Activated B cell treated with CpG ODN at 0.5 μM for 24 hours (primary cell): ENCODE measurements around the gene CPAMD8. TPM values are rescaled to one million over a fixed set of nuclear protein-coding genes. Genes with fewer than 3 reads are reported as not detected.
A peak's percentile ranks its signal among the peaks of the same experiment; 100 is the strongest.
"Not testable (repeated sequence)": the region's sequence is repeated elsewhere in the genome, so short reads cannot be mapped to it uniquely, and the experiment has no call there.

ENCODE experiments used
- ATAC-seq: fragments of 200-7000 bp; cut with Tn5 transposase; one replicate; pipeline ENCODE4 v1.10.0; 2021; ENCODE audit warnings: low read depth, mild to moderate bottlenecking, moderate library complexity
- CTCF ChIA-PET: fragments of 350-600 bp; sonication (Branson Sonifier 250); formaldehyde crosslinking; loops from one replicate; lab custom pipeline; 2021; ENCODE audit warnings: antibody characterized with exemption; lab: Charles Lee
- POLR2A ChIA-PET: fragments of 350-600 bp; sonication (Branson Sonifier 250); formaldehyde crosslinking; loops from one replicate; lab custom pipeline; 2021; ENCODE audit warnings: antibody characterized with exemption; lab: Charles Lee
- DNase-seq: peaks from one replicate; pipeline ENCODE4 v3.0.0; 2022
- H3K27ac Mint-ChIP-seq: one replicate; pipeline ENCODE4 v1.8.0; 2020; ENCODE audit warnings: mixed read lengths
- H3K27me3 Mint-ChIP-seq: one replicate; pipeline ENCODE4 v1.8.0; 2021; ENCODE audit warnings: mixed read lengths
- H3K36me3 Mint-ChIP-seq: one replicate; pipeline ENCODE4 v1.8.0; 2021; ENCODE audit warnings: low read depth, mixed read lengths
- H3K4me1 Mint-ChIP-seq: one replicate; pipeline ENCODE4 v1.8.0; 2021; ENCODE audit warnings: mixed read lengths
- H3K4me3 Mint-ChIP-seq: one replicate; pipeline ENCODE4 v1.8.0; 2020; ENCODE audit warnings: mild to moderate bottlenecking, mixed read lengths
- H3K9me3 Mint-ChIP-seq: one replicate; pipeline ENCODE4 v1.8.0; 2020; ENCODE audit warnings: mixed read lengths
- intact Hi-C: fragments of 100-400 bp; cut with micrococcal nuclease; formaldehyde crosslinking; loops from one replicate; pipeline ENCODE4 v1.15.1; 2024
- total RNA-seq: library from RNA; stranded (reverse); gene quantifications from 2 replicates; pipeline ENCODE4 v1.2.3, GENCODE V29; 2022
- TF ChIP-seq, protein P1 (sequence below): fragments of 200-600 bp; IDR thresholded peaks from one replicate; pipeline ENCODE4 v1.8.0; 2022; ENCODE audit warnings: antibody characterized with exemption, mild to moderate bottlenecking

CPAMD8 gene
- total RNA-seq, 1 donor from 2014 or later, result 1.8 TPM

DNA sequence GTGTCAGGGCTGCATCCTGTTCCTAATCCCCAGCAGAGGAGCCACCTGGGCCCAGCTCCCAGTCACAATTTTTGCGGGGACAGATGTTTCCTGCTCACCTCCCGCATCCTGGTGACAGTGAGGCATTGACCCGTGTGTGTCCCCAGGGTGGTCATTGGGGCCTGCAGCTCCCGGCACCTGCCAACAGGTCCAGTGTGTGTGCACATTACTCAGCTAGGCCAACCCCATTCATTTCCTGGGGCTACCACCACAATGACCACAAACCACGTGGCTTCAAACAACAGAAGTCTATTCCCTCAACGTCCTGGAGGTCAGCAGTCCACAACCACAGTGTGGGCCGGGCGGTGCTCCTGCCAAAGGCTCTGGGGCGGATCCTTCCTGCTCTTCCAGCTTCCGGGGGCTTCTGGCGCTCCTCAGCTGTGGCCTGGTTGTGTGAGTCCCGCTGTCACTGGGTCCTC lies 149.7 kb downstream of the CPAMD8 start:
- H3K27ac Mint-ChIP-seq, result no peak overlapping the region
- TF ChIP-seq, protein P1, sequence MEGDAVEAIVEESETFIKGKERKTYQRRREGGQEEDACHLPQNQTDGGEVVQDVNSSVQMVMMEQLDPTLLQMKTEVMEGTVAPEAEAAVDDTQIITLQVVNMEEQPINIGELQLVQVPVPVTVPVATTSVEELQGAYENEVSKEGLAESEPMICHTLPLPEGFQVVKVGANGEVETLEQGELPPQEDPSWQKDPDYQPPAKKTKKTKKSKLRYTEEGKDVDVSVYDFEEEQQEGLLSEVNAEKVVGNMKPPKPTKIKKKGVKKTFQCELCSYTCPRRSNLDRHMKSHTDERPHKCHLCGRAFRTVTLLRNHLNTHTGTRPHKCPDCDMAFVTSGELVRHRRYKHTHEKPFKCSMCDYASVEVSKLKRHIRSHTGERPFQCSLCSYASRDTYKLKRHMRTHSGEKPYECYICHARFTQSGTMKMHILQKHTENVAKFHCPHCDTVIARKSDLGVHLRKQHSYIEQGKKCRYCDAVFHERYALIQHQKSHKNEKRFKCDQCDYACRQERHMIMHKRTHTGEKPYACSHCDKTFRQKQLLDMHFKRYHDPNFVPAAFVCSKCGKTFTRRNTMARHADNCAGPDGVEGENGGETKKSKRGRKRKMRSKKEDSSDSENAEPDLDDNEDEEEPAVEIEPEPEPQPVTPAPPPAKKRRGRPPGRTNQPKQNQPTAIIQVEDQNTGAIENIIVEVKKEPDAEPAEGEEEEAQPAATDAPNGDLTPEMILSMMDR, result no peak
- intact Hi-C loops, result no loop called here
- ChIA-PET CTCF (no interaction called here), POLR2A (no interaction called here)
- peaks cover 73% of the 10 kb centered on the region for H3K36me3 Mint-ChIP-seq
- H3K4me3 Mint-ChIP-seq, result no peak overlapping the region
- no peaks in the 10 kb centered on the region for H3K27me3 Mint-ChIP-seq
- DNase-seq (no peak), ATAC-seq (no peak)
- H3K9me3 Mint-ChIP-seq, result peaks cover 9% of the 10 kb centered on the region
- H3K4me1 Mint-ChIP-seq, result peaks cover 12% of the 10 kb centered on the region

DNA sequence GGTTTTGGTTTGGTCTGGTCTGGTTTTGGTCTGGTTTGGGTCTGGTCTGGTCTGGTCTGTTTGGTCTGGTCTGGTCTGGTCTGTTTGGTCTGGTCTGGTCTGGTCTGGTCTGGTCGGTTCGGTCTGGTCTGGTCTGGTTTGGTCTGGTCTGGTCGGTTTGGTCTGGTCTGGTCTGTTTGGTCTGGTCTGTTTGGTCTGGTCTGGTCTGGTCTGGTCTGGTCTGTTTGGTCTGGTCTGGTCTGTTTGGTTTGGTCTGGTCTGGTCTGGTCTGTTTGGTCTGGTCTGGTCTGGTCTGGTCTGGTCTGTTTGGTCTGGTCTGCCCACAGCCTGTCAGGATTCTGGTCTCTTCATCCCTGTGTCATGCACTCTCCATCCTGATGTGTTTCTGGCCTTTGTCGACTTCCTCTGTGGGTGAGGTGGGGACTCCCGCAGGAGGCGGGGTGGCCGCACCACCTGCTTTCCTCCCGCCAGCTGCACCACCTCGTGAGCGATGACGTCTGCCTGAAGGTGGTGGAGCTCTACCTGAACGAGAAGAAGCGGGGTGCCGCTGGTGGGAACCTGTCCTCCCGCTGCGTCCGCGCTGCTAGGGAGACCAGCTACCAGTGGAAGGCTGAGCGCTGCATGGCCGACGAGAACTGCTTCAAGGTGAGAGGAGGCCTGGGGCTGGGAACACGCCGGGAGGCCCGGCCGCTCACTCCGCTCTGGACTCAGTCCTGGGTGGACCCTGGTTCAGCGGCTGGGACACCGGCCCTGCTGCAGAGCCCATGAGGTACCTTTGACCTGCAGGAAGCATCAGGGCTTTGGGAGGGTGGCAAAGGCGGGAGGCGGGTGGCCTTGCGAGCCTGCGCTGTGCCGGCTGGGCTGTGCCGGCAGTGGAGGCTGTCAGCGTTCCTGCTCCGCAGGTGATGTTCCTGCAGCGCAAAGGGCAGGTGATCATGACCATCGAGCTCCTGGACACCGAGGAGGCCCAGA lies 150.7 kb downstream of the CPAMD8 start:
- TF ChIP-seq, protein P1, result no peak
- ATAC-seq (peak; percentile 42), DNase-seq (no peak)
- CTCF ChIA-PET, result no interaction called here
- intact Hi-C loops, result no loop called here
- peaks cover 7% of the 10 kb centered on the region for H3K9me3 Mint-ChIP-seq
- peaks cover 12% of the 10 kb centered on the region for H3K4me1 Mint-ChIP-seq
- peak overlapping the region; percentile 76 for H3K27ac Mint-ChIP-seq
- H3K36me3 Mint-ChIP-seq, result peaks cover 76% of the 10 kb centered on the region
- H3K4me3 Mint-ChIP-seq, result no peak overlapping the region
- POLR2A ChIA-PET, result no interaction called here
- H3K27me3 Mint-ChIP-seq, result no peaks in the 10 kb centered on the region

DNA sequence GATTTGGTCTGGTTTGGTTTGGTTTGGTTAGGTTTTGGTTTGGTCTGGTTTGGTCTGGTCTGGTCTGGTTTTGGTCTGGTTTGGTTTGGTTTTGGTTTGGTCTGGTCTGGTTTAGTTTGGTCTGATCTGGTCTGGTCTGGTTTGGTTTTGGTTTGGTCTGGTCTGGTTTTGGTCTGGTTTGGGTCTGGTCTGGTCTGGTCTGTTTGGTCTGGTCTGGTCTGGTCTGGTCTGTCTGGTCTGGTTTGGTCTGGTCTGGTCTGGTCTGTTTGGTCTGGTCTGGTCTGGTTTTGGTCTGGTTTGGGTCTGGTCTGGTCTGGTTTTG lies 151.7 kb downstream of the CPAMD8 start:
- CTCF ChIA-PET, H3K9me3 Mint-ChIP-seq, POLR2A ChIA-PET, H3K4me3 Mint-ChIP-seq, DNase-seq, H3K27me3 Mint-ChIP-seq, ATAC-seq, intact Hi-C loops: not testable (repeated sequence)
- Mint-ChIP-seq H3K27ac (peak overlapping the region; percentile 88), H3K4me1 (peaks cover 12% of the 10 kb centered on the region), H3K36me3 (peaks cover 73% of the 10 kb centered on the region)

DNA sequence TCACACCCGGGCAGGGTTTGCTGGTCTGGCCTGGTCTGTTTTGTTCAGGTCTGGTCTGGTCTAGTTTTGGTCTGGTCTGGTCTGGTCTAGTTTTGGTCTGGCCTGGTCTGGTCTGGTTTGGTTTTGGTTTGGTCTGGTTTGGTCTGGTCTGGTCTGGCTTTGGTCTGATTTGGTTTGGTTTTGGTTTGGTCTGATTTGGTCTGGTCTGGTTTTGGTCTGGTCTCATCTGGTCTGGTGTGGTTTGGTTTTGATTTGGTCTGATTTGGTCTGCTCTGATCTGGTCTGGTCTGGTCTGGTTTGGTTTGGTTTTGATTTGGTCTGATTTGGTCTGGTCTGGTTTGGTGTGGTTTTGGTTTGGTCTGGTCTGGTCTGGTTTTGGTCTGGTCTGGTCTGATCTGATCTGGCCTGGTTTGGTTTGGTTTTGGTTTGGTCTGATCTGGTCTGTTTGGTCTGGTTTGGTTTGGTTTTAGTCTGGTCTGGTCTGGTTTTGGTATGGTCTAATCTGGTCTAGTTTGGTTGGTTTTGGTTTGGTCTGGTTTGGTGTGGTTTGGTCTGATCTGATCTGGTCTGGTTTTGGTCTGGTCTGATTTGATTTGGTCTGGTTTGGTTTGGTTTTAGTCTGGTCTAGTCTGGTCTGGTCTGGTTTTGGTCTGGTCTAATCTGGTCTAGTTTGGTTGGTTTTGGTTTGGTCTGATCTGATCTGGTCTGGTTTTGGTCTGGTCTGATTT lies 152.2 kb downstream of the CPAMD8 start:
- TF ChIP-seq, protein P1, result no peak
- Mint-ChIP-seq H3K4me3 (no peak overlapping the region), H3K36me3 (peaks cover 73% of the 10 kb centered on the region), H3K4me1 (peaks cover 12% of the 10 kb centered on the region), H3K27me3 (no peaks in the 10 kb centered on the region), H3K27ac (peak overlapping the region; percentile 88), H3K9me3 (peaks cover 7% of the 10 kb centered on the region)
- intact Hi-C loops, result no loop called here
- DNase-seq, result no peak
- POLR2A ChIA-PET, result no interaction called here
- CTCF ChIA-PET, result no interaction called here
- no peak for ATAC-seq

DNA sequence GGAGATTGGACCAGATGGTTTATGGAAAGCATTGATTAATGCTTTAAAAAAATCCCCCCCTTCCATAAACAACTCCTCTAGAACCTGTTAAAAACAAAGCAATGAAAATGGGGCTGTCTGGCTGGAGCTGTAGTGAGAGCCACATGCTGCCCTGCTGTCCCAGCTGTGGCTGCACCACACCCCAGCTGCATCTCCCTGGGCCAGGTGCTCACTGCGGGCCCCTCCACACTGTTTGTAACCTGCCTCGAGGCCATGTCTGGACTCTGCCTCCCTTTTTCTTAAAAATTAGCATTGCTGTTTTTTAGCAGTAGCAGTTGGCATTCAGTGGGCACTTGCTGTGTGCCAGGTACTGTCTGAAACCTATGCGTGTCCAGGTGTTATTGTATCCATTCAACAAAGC lies 153.0 kb downstream of the CPAMD8 start:
- peak overlapping the region; percentile 88 for H3K27ac Mint-ChIP-seq
- peaks cover 12% of the 10 kb centered on the region for H3K4me1 Mint-ChIP-seq

More for the DNA sequence above, 153.0 kb downstream of the CPAMD8 start:
- TF ChIP-seq, protein P1, result no peak
- no peaks in the 10 kb centered on the region for H3K27me3 Mint-ChIP-seq
- no peak overlapping the region for H3K4me3 Mint-ChIP-seq
- peaks cover 73% of the 10 kb centered on the region for H3K36me3 Mint-ChIP-seq
- ChIA-PET CTCF (no interaction called here), POLR2A (no interaction called here)
- H3K9me3 Mint-ChIP-seq, result peaks cover 7% of the 10 kb centered on the region
- ATAC-seq (no peak), DNase-seq (no peak)
- intact Hi-C loops, result no loop called here
